Heart left ventricle (tissue), 16 donors: ENCODE results near the gene LRRC1. TPM values are rescaled to one million over a fixed set of nuclear protein-coding genes. Genes with fewer than 3 reads are reported as not detected.

ENCODE experiments used
- ATAC-seq, 4 donors: fragments of 200-7000 bp; cut with Tn5 transposase; one replicate each; pipeline ENCODE4 v1.9.1; 2020 to 2022; ENCODE audit warnings: moderate library complexity in 4 of 4, mild to moderate bottlenecking in 3 of 4, moderate number of reproducible peaks in 1 of 4
- DNase-seq, 5 donors: peaks; one replicate each; pipeline ENCODE4 v3.0.0-alpha.2; 2020
- H3K27ac ChIP-seq, 12 donors: fragments of 200-600 bp; sonication (generic) in 4 of 12; one replicate each; pipeline versions ENCODE4 v1.5.0 to v1.8.0; 2016 to 2022; ENCODE audit warnings: mild to moderate bottlenecking in 2 of 12
- H3K27me3 ChIP-seq, 9 donors: fragments of 200-600 bp; sonication (generic) in 2 of 9; one replicate each; pipeline versions ENCODE4 v1.5.1 to v1.8.0; 2016 to 2022; ENCODE audit warnings: mild to moderate bottlenecking in 3 of 9
- H3K36me3 ChIP-seq, 9 donors: fragments of 200-600 bp; sonication (generic) in 2 of 9; one replicate each; pipeline versions ENCODE4 v1.5.0 to v1.8.0; 2018 to 2022; ENCODE audit warnings: mild to moderate bottlenecking in 2 of 9
- H3K4me1 ChIP-seq, 12 donors: fragments of 200-600 bp; sonication (generic) in 4 of 12; one replicate each; pipeline versions ENCODE4 v1.5.0 to v1.8.0; 2016 to 2022; ENCODE audit warnings: mild to moderate bottlenecking in 3 of 12
- H3K4me3 ChIP-seq, 12 donors: fragments of 200-600 bp; sonication (generic) in 4 of 12; one replicate each; pipeline versions ENCODE4 v1.5.0 to v1.8.0; 2017 to 2022; ENCODE audit warnings: mild to moderate bottlenecking in 9 of 12, moderate library complexity in 4 of 12
- H3K9me3 ChIP-seq, 12 donors: fragments of 200-600 bp; sonication (generic) in 4 of 12; one replicate each; pipeline versions ENCODE4 v1.5.0 to v1.8.0; 2016 to 2022; ENCODE audit warnings: mild to moderate bottlenecking in 1 of 12
- CTCF ChIP-seq, 12 donors: fragments of 200-600 bp; sonication (generic) in 4 of 12; IDR thresholded peaks; one replicate each; pipeline versions ENCODE4 v1.5.0 to v1.8.0; 2018 to 2022; ENCODE audit warnings: antibody characterized with exemption in 12 of 12, mild to moderate bottlenecking in 5 of 12
- POLR2A ChIP-seq, 2 donors: fragments of 450-650 bp; IDR thresholded peaks; one replicate each; pipeline ENCODE4 v1.6.1; 2017; ENCODE audit warnings: antibody characterized with exemption in 2 of 2, mild to moderate bottlenecking in 2 of 2, moderate library complexity in 2 of 2
- WGBS, 4 donors: extraction: QIAGEN DNeasy Blood & Tissue Kit in 2 of 4; methylation state at CpG; one replicate each; pipeline versions ENCODE4 v1.1.5 to v1.1.7; 2013 to 2018; 5-methylcytosine and 5-hydroxymethylcytosine counted together
- intact Hi-C, 10 donors: fragments of 100-400 bp; cut with DNase I; formaldehyde crosslinking; loops; one replicate each; pipeline versions ENCODE4 v1.11.1 to v1.14.2; 2022
- polyA plus RNA-seq, 2 donors: library from polyadenylated mRNA; stranded (reverse); fragments of 200-250 nt; gene quantifications; one replicate each; pipeline ENCODE4 v1.2.3, GENCODE V29; 2013
- total RNA-seq, 9 donors: library from RNA; depleted of rRNA in 2 of 9; stranded (reverse); fragments of >200 nt in 2 of 9; fragmentation: NEBNext Ultra II Directional in 3 of 9; extraction: Animal tissue kit (Norgen Biotek cat#: 25700) in 3 of 9; gene quantifications; one replicate each; pipeline versions ENCODE4 v1.1.0 to v1.2.4, GENCODE V29; 2016 to 2023
- donor health status: ischemic (EF 13 %, LVEDD 7.1; RV severe dilation, severe dysfunction).
- donor health status: healthy with polysubstance abuse.
- donor health status: DM: no; HTN: yes; CAD: no.
- donor health status: DM: no; HTN: no; CAD: no.
- donor health status: ischemic (EF 25% LVEDD 6.9; RV normal size, moderate dysfunction).
- donor health status: ischemic (EF 25% LVEDD 5.7; RV mildly dilated, moderate dysfunction).
- donor health status: healthy.
- donor health status: DM: yes; HTN: yes; CAD: no.
- donor health status: ischemic (EF 35%, LVEDD 5.7; RV mildly dilated, moderate dysfunction).
- donor health status: nonischemic (EF 11% LVEDD 7.7; RV severe dilation, severe dysfunction).
- donor health status: DM: yes; HTN: yes; CAD: no.
- donor health status: PGD.
- donor health status: ischemic (EF 29% LVEDD 5.4; RV normal size, mild dysfunction).
- donor health status: nonischemic (EF 23%, LVEDD 6.1; RV moderate dilation, normal function).

LRRC1 gene
- total and polyA plus RNA-seq, 11 donors: 1.2 to 11.2 (median 3.3) TPM

GRCh38 chr6:53850527-53850926, 55.7 kb downstream of the LRRC1 start:
- DNase-seq: no peak
- ATAC-seq: no peak
- Histone ChIP-seq H3K27me3 (no peaks in the 10 kb centered on the region), H3K36me3 (no peaks in the 10 kb centered on the region), H3K4me1 (peaks cover 0 to 18% (median 7%) of the 10 kb centered on the region in 12 donors), H3K9me3 (peaks cover 0 to 3% (median 0%) of the 10 kb centered on the region in 12 donors), H3K4me3 (no peak overlapping the region), H3K27ac (no peak overlapping the region)
- TF ChIP-seq CTCF (IDR thresholded peaks at IDR 0.05) (no peak), POLR2A (IDR thresholded peaks at IDR 0.05) (no peak)
- 88 to 98% (median 95%) methylated on average over 2 of the region's 2 CpGs for WGBS, 4 donors
- intact Hi-C loops: no loop called here

- TF ChIP-seq POLR2A (IDR thresholded peaks at IDR 0.05): no peak
- no peak for TF ChIP-seq CTCF (IDR thresholded peaks at IDR 0.05)
- Histone ChIP-seq H3K9me3 (peaks cover 0 to 3% (median 0%) of the 10 kb centered on the region in 12 donors), H3K27ac (no peak overlapping the region), H3K36me3 (no peaks in the 10 kb centered on the region), H3K4me1 (peaks cover 0 to 29% (median 16%) of the 10 kb centered on the region in 12 donors), H3K27me3 (no peaks in the 10 kb centered on the region), H3K4me3 (no peak overlapping the region)
- ATAC-seq: no peak
- DNase-seq: no peak
- 95 to 98% (median 97%) methylated on average over 2 of the region's 2 CpGs for WGBS, 4 donors
- intact Hi-C loops: no loop called here
Measured at GRCh38 chr6:53851561-53851960, 56.8 kb downstream of the LRRC1 start.

GRCh38 chr6:53852805-53853204, 58.0 kb downstream of the LRRC1 start:
- H3K4me3 ChIP-seq: no peak overlapping the region
- DNase-seq (no peak), ATAC-seq (no peak)
- peaks cover 0 to 3% (median 0%) of the 10 kb centered on the region in 12 donors for H3K9me3 ChIP-seq
- WGBS, 4 donors: 79 to 94% (median 93%) methylated on average over 2 of the region's 2 CpGs
- H3K36me3 ChIP-seq: no peaks in the 10 kb centered on the region
- intact Hi-C loops: no loop called here
- H3K4me1 ChIP-seq: peaks cover 0 to 41% (median 21%) of the 10 kb centered on the region in 12 donors
- no peak for TF ChIP-seq CTCF (IDR thresholded peaks at IDR 0.05)
- TF ChIP-seq POLR2A (IDR thresholded peaks at IDR 0.05): no peak
- H3K27ac ChIP-seq: no peak overlapping the region
- H3K27me3 ChIP-seq: no peaks in the 10 kb centered on the region

GRCh38 chr6:53854843-53855567, 60.2 kb downstream of the LRRC1 start:
- no peak overlapping the region for H3K4me3 ChIP-seq
- no peaks in the 10 kb centered on the region for H3K36me3 ChIP-seq
- DNase-seq (no peak), ATAC-seq (peak in 1 of 4 donors; percentile 22)
- peak overlapping the region in 2 of 12 donors; percentile 1 to 14 for H3K27ac ChIP-seq
- peaks cover 0 to 3% (median 0%) of the 10 kb centered on the region in 12 donors for H3K9me3 ChIP-seq
- H3K27me3 ChIP-seq: no peaks in the 10 kb centered on the region
- 57 to 78% (median 70%) methylated on average over 5 of the region's 5 CpGs for WGBS, 4 donors
- TF ChIP-seq CTCF (IDR thresholded peaks at IDR 0.05): no peak
- TF ChIP-seq POLR2A (IDR thresholded peaks at IDR 0.05): no peak
- intact Hi-C loops: no loop called here
- peaks cover 0 to 58% (median 28%) of the 10 kb centered on the region in 12 donors for H3K4me1 ChIP-seq
